ENCODE measurements around the gene KXD1.
"Not testable (repeated sequence)": the region's sequence is repeated elsewhere in the genome, so short reads cannot be mapped to it uniquely, and the experiment has no call there.

Gene KXD1, protein sequence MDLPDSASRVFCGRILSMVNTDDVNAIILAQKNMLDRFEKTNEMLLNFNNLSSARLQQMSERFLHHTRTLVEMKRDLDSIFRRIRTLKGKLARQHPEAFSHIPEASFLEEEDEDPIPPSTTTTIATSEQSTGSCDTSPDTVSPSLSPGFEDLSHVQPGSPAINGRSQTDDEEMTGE

DNA sequence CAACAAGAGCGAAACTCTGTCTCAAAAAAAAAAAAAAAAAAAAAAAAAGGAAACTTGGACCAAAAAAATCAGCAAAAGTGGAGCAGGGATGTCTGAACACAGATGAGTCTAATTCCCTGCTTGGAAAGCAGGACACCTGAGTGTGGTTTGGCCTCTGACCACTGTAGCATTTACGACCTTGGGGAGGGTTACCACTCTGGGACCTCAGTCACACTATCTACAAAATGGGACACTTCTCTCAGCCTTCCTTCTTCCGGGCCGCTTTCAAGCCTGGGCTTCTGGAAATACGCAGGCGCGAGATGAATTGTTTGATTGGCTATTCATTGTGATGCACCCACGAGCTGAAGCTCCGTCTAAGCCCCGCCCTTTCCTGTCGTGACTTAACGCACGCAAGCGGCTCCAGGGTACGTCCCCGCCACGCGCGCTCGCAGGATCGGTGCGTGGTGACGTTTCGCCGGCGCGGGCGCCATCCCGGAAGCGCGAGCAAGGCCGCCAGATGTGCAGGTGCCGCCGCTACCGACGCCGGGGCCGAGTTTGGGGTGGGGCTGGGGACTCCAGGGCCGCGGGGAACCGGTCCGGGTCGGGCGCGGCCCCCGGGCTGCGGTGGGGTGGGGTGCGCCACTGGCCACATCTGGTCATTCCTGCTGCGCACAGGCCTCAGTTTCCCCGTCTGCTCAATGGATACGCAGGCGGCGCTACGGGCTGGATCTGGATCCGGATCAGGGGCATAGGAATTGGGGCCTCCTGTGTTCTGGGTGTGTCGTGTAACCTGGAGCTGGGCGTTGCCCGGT, at the start of gene KXD1:
Gene KXD1 (plus strand): TSS at position 460 of the 791 bp plus-strand sequence. CDS start 4,187 bp downstream, outside the sequence.
- peak; percentile 99 for DNase-seq

DNA sequence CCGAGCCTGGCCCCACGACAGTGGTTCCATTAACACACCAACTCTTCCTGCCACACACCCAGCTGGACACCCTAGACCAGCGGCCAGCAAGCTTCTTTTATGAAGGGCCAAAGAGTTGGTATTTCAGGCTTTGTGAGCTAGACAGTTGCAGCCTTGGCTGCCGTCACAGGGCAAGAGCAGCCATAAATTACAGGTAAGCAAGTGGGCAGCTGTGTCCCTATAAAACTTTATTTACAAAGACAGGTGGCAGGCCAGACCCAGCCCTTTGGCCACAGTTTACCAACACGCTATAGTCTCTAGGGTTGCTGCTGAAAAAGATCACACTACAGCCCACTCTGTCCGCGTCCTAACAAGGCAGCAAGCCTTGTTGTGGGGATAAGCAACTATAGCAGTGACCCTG, 49.1 kb upstream of the KXD1 start:
- no peak for DNase-seq

GRCh38 chr19:18510216-18510615, 47.5 kb upstream of the KXD1 start:
- no peak for DNase-seq

DNA sequence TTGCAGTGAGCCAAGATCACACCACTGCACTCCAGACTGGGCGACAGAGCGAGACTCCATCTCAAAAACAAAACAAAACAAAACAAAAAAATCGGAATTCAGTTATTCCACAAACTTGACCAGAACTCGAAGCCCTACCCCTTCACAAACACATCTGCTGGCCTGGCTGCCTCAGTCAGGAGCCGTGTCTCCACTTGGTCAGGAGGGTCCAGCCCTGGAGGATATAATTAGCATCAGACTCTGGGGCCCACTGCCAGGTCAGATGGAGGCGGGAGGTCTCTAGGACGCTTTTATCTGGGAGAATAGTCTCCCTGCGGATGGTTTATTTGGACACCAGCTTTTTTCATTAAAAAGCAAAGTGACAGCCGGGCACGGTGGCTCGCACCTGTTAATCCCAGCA, 43.8 kb upstream of the KXD1 start:
- no peak for DNase-seq

DNA sequence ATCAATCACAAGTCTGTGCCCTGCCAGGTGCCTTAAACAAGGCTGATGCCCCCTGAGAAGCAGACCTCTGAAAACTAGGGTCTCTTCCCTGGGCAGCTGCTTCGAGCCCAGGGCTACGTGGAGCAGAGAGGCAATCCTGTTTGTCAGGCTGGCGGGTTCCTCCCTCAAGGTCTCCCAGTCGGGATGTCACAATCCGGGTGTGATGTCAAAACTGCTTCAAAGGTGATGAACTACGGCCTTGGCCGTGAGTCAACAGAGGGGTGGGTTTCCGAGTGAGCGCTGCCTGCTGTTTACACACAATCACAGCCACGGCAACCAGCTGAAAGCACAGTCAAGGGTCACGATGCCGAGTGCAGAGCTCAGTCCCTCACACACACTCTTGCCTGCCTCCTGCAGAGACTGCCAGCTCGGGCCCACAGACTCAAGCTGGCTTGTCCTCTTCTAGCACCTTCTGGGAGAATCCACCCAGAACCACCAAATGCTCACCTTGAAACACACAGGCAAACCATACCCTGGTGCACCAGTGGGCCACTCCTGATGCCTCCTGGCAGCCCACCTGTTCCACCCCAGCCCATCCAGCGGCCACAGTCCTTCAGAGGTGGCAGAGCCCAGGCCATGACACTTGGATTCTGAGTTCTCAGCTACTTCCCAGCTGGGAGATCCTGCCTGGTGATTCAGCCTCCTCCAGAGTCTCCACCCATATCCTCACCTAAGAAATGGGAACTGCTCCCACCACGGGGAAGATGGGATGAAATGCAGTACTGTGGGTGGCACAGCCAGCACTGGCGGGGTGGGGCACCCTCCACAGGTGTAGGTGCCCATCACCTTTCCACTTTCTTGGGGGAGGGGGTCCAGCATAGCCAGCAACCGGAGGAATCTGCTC, 42.6 kb upstream of the KXD1 start:
- peak; percentile 65 for DNase-seq

- DNase-seq: no peak
Measured at GRCh38 chr19:18515959-18516358, 41.7 kb upstream of the KXD1 start.

DNA sequence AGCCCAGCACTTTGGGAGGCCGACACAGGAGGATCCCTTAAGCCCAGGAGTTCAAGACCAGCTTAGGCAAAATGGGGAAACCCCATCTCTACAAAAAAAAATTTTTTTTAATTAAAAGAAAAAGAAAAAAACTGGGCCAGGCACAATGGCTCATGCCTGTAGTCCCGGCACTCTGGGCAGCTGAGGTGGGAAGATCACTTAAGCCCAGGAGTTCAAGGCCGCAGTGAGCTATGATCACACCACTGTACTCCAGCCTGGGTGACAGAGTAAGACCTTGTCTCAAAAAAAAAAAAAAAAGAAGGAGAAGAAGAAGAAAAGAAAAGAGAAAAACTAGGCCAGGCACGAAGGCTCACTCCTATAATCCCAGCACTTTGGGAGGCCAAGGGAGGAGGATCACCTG, 40.1 kb upstream of the KXD1 start:
- DNase-seq: no peak

- no peak for DNase-seq
Measured at GRCh38 chr19:18518639-18519038, 39.0 kb upstream of the KXD1 start.

DNA sequence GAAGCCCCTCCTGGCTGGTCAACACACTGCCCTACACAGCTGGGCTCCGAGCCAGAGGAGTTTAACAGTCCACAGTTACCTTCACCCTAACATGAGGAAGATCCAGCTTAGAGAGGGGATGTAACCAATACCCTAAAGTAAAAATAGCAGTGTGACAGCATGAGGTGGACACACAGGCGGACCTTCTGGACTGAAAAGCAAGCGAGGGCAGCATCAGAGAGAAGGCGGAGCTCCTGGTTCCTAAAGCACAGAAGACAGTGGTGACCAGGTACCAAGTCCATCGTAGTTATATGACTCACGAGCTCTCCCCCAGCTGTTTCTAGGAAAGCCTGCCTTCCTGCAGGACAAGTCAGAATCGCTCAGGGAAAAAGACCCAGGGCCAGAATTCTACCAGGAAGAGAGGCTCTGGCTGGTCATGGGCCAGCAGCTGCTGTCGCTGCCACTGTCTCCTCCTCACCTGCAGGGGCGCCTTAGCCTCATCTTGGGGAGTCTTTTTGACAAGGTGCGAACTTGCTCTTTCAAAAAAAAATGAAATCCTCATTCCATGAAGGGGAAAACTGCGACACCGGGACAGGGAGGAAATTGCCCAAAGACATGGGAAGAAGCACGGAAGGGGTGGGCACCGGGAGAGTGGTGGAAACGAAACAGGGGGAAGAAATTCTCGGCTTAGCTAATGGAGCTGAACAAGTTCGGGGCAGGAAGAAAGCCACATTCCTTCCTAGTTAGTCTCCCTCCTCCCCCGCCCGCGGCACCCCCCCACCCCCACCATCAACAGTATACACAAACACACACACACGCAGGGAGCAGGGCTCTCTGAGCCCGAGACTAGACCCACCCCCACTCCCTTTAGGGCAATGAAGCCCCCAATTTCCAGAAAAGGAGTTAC, 37.5 kb upstream of the KXD1 start:
- peak; percentile 64 for DNase-seq

DNA sequence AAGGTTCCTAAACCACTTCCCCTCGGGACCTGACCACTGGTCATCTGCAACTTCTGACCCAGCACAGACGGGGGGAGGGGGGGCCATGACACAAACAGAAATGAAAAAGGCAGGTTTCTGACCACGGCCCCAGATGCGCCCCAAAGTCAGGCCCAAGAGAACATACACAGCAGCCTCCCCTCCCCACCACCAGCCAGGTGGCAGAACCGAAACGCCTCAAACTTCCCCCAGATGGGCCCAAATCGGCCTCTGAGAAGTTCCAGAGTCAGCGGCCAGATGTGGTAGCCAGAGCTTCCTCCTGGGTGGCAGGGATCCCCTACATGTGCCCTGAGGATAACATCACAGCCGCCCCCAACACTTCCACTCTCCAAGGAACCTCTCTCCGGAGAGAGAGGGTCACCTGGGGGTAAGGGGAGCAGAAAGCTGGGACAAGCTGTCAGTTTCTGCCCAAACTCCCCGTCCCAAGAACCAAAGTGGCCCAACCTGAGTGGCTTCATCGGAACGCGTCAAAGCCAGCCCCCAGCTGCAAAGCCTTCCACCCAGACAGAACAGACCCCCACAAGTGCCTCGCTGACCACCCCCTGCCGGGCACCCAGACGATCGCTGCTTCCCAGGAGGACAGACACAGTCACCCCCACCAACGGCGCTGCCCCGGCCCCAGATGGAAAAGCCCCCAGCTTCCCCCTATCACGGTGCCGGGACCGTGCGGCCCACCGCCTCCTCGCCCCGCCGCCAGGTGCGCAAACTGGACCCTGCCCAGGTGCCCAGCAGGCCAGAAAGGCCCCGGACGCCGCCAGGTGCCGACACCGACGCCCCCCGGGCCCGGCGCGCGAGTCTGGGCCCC, 36.6 kb upstream of the KXD1 start:
- DNase-seq: no peak

DNA sequence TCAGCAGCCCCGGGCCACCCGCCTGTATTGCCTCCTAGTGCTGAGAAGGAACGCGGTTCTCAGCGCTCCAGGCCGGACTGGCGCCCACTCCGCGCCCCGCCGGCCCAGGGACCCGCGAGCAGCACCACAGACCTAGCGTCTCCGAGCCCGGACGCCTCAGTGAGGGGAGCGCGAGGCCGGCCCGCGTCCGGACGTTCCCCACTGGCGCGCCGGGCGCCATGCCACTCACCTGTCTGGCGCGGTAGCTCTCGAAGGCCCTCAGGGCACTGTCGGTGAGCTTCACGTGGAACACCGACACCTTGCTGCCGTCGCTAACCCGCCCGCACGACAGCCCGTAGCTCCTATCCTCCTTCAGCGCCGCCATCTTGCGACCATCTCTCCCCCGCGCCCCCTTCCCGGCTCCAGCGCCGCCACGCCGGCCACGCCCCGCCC, 36.0 kb upstream of the KXD1 start, which contains the start of gene ELL:
Gene ELL (minus strand): TSS at position 379 of the 432 bp plus-strand sequence. CDS start 15 bp downstream, at position 364.
- no peak for DNase-seq

DNA sequence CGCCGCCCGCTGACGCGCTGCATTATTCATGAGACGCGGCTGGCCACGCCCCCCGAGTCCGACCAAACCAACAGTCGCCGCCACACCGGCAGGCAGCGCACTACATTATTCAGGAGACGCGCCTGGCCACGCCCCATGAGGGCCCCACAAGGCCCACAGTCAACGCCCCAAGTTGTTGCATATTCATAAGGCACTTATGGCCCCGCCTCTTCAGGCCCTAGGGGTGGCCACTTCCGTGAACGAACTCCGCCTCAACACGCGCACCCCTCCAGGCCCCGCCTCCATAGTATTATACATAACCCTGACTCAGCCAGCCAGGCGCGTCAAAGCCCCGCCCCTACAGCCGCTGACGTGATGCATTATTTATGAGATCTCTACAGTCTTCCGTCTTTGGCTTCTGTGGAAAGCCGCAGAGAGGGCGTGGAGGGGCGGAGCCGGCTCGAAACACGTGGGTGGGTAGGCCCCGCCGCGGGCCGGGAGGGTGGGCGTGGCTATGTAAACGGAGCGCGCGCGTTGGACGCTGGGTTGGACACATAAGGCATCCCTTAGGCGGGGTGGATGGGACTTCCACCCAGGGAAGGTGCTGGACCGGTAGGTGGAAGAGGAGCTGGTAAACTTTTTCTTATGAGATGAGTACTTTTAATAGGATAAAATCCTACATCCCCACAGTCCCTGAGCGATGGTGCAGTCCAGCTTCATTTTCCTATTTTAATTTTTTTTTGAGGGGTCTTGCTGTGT, 35.4 kb upstream of the KXD1 start:
- peak; percentile 100 for DNase-seq

- DNase-seq: not testable (repeated sequence)
Measured at GRCh38 chr19:18522862-18523440, 34.7 kb upstream of the KXD1 start.

DNA sequence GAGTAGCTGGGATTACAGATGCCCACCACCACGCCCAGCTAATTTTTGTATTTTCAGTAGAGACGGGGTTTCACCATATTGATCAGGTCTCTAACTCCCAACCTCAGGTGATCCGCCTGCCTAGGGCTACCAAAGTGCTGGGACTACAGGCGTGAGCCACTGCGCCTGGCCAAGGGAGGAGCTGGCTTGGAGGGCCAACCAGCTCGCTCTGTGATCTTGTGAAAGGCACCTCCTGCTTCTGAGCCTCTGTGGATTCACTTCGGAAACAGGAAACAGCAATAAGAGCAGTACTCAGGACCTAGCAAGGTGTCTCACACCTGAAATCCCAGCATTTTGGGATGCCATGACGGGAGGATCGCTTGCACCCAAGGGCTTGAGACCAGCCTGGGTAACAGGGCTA, 33.8 kb upstream of the KXD1 start:
- DNase-seq: no peak

- DNase-seq: no peak
Measured at GRCh38 chr19:18526316-18526715, 31.4 kb upstream of the KXD1 start.

DNA sequence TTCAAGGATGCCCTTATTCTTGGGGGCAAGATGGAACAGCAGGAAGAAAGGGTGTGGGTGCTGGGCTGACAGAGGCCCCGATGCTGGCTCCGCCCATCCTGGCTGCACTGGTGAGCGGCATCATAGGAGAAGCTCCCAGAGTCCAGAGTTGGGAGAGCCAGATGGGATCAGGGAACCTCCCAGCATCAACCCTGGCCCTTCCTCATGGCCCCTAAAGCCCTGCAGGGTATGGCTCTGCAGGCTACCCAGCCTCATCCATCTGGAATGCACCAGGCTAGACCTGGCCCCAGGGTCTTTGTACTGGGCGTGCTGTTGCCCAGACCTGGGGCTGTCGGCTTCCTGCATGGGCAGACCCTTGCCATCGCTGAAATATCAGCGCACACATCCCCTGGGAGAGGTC, 27.9 kb upstream of the KXD1 start:
- no peak for DNase-seq

- DNase-seq: no peak
Measured at GRCh38 chr19:18531485-18531884, 26.2 kb upstream of the KXD1 start.

- no peak for DNase-seq
Measured at GRCh38 chr19:18532168-18532890, 25.3 kb upstream of the KXD1 start.

DNA sequence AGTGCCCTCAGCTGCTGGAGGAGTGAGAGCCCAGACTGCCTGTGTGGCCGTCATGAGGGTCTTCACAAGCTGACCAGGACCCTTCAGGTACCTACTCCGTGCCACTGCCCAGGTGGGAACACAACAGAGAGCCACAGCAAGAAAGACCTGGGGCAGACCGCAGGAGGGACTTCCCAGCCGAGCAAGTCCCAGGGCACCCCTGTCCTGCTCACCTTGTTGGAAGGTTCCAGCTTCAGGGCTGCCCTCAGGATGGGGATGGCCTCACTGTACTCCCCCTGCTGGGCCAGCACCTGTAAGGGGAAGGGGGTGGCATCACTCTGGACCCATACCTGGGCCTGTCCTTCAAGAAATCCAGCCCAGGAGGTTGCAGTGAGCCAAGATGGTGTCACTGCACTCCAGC, 24.6 kb upstream of the KXD1 start:
- DNase-seq: no peak

DNA sequence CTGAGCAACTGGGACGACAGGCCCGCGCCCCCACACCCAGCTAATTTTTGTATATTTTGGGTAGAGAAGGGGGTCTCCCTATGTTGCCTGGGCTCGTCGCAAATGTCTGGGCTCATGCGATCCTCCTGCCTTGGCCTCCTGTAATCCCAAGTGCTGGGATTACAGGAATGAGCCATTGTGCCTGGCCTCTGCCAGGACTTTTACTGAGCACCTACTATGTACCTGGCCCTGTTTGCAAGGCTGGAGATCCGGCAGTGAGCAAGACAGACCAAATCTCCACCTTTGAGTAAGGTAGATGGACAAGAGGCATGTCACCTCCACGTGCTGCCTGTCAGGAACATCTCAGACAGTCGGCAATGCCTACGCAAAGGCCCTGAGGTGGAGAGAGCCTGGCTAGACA, 21.2 kb upstream of the KXD1 start:
- DNase-seq: no peak

Measured in CD4-positive, alpha-beta T cell treated with Interleukin-4 for 4 hours (primary cell).